Kidney (tissue), 14 donors: ENCODE results near the gene UQCR11. TPM values are rescaled to one million over a fixed set of nuclear protein-coding genes. Genes with fewer than 3 reads are reported as not detected.
A peak's percentile ranks its signal among the peaks of the same experiment; 100 is the strongest.

Experiments
- DNase-seq, 5 donors: peaks; one replicate each; pipeline ENCODE4 v3.0.0-alpha.2; 2013 to 2020
- FAIRE-seq: peaks from 2 replicates; lab custom pipeline; 2012; peaks lifted over from hg19 to GRCh38; lab: Jason Lieb, UNC
- H3K27ac ChIP-seq, 2 donors: one replicate each; pipeline ENCODE4 v1.7.0; 2013; ENCODE audit warnings: low read depth in 2 of 2, low read length in 2 of 2, inconsistent platforms in 1 of 2
- H3K27me3 ChIP-seq: one replicate; pipeline ENCODE4 v1.7.1; 2013; ENCODE audit warnings: low read length, inconsistent platforms; ENCODE audit not compliant: control insufficient read depth, insufficient read depth
- H3K36me3 ChIP-seq, 3 donors: one replicate each; pipeline versions ENCODE4 v1.7.0 to v1.7.1; 2013; ENCODE audit warnings: low read length in 3 of 3, control low read depth in 1 of 3, inconsistent platforms in 1 of 3; ENCODE audit not compliant: insufficient read depth in 3 of 3, control insufficient read depth in 2 of 3
- H3K4me1 ChIP-seq, 3 donors: one replicate each; pipeline versions ENCODE4 v1.7.0 to v1.7.1; 2013; ENCODE audit warnings: low read length in 3 of 3, inconsistent platforms in 1 of 3, low read depth in 1 of 3; ENCODE audit not compliant: control insufficient read depth in 2 of 3, insufficient read depth in 2 of 3
- H3K4me3 ChIP-seq, 3 donors: one replicate each; pipeline versions ENCODE4 v1.7.0 to v1.8.1; 2013; ENCODE audit warnings: low read length in 3 of 3, control low read depth in 1 of 3, inconsistent platforms in 1 of 3
- H3K9ac ChIP-seq, 3 donors: one replicate each; pipeline versions ENCODE4 v1.7.0 to v1.7.1; 2013; ENCODE audit warnings: low read length in 3 of 3, control low read depth in 1 of 3, inconsistent platforms in 1 of 3
- H3K9me3 ChIP-seq, 3 donors: one replicate each; pipeline versions ENCODE4 v1.7.0 to v1.7.1; 2013; ENCODE audit warnings: low read length in 3 of 3, control low read depth in 1 of 3, inconsistent platforms in 1 of 3; ENCODE audit not compliant: control insufficient read depth in 2 of 3, insufficient read depth in 1 of 3
- intact Hi-C: fragments of 100-400 bp; cut with DNase I; formaldehyde crosslinking; loops from one replicate; pipeline ENCODE4 v1.11.1; 2022
- polyA plus RNA-seq: library from polyadenylated mRNA; stranded (reverse); fragments of 350-450 nt; fragmentation: Illumina TruSeq; extraction: RNeasy Lipid Tissue Mini Kit (QIAGEN cat#74804); gene quantifications from one replicate; pipeline ENCODE4 v1.2.3, GENCODE V29; 2014; ENCODE audit warnings: low read depth, low replicate concordance; ENCODE audit not compliant: insufficient read depth
- total RNA-seq: library from RNA; stranded (reverse); fragmentation: NEBNext Ultra II Directional; extraction: Animal tissue kit (Norgen Biotek cat#: 25700); gene quantifications from one replicate; pipeline ENCODE4 v1.2.1, GENCODE V29; 2021
- TF ChIP-seq, protein P1 (sequence below): IDR thresholded peaks from 3 replicates; pipeline ENCODE4 v1.5.1; 2012; ENCODE audit warnings: mild to moderate bottlenecking, moderate library complexity, borderline replicate concordance; ENCODE audit not compliant: insufficient read depth; ENCODE audit errors: extremely low read depth
- donor health status: control.
- donor health status: control.
- donor health status: control.
- donor health status: control.
- donor health status: control.
- donor health status: DM: yes; HTN: yes; CAD: no.
- donor health status: Normal renal cell carcinoma (clear cell type).

UQCR11 gene
- total and polyA plus RNA-seq, 2 donors from 2014 or later, result 200 to 777 TPM

DNA sequence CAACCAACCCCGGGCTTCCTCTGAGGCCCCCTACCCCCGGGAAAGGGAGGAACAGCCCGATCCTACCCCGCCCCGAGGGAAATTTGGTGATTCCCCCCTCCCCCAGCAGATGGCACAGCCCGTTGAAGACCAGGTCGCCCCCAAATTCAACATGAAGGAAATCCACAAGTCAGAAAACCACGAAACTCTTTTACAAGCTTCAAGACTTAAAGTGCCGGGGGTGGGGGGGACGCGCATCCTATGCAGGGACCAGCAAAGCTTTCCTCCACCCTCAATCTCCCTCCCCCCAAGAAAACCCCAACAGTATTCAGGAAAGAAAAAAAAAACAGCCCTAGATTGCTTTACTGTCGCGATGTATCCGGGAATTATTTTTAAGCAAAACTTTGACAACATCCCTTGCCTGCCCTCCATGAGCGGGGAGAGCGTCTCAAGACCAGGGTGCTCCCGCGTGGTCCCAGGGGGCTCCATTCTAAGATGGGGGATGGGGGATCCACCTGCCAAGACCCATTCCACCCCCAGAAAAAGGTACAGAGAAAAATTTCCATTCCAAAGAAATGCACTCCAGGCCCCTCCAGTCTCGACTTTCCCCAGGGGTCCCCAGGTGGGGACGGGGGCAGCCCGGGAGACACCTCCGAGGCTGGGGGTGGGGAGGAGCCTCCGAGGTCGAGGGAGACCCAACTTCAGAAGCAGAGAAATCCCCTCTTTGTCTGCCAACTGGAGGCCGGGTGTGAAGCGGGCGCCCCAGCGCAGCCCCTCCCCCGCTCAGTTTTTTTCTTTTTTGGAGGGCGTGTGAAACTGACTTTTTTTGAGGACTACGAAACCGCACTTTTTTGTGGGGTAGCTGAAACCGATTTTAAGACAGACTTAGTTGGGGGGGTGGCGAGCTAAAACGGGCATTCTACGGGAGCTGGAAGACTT is 45.6 kb upstream of the UQCR11 start:
- intact Hi-C loops, result no loop called here
- Histone ChIP-seq H3K27me3 (no peaks in the 10 kb centered on the region), H3K4me1 (peaks cover 0 to 11% (median 6%) of the 10 kb centered on the region in 3 donors), H3K9ac (peak overlapping the region in 2 of 3 donors; percentile 22 to 51), H3K27ac (no peak overlapping the region), H3K4me3 (peak overlapping the region; percentile 55 to 61 (median 57)), H3K36me3 (no peaks in the 10 kb centered on the region), H3K9me3 (no peaks in the 10 kb centered on the region)
- FAIRE-seq (no peak), DNase-seq (peak; percentile 47 to 82 (median 69))
- TF ChIP-seq, protein P1, sequence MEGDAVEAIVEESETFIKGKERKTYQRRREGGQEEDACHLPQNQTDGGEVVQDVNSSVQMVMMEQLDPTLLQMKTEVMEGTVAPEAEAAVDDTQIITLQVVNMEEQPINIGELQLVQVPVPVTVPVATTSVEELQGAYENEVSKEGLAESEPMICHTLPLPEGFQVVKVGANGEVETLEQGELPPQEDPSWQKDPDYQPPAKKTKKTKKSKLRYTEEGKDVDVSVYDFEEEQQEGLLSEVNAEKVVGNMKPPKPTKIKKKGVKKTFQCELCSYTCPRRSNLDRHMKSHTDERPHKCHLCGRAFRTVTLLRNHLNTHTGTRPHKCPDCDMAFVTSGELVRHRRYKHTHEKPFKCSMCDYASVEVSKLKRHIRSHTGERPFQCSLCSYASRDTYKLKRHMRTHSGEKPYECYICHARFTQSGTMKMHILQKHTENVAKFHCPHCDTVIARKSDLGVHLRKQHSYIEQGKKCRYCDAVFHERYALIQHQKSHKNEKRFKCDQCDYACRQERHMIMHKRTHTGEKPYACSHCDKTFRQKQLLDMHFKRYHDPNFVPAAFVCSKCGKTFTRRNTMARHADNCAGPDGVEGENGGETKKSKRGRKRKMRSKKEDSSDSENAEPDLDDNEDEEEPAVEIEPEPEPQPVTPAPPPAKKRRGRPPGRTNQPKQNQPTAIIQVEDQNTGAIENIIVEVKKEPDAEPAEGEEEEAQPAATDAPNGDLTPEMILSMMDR, result no peak

GRCh38 chr19:1649706-1650649 is 44.7 kb upstream of the UQCR11 start:
- TF ChIP-seq, protein P1, result no peak
- no peak overlapping the region for H3K27ac ChIP-seq
- intact Hi-C loops, result no loop called here
- FAIRE-seq (no peak), DNase-seq (peak in 1 of 5 donors; percentile 56)
- H3K27me3 ChIP-seq, result no peaks in the 10 kb centered on the region
- peaks cover 0 to 11% (median 6%) of the 10 kb centered on the region in 3 donors for H3K4me1 ChIP-seq
- no peak overlapping the region for H3K4me3 ChIP-seq
- no peaks in the 10 kb centered on the region for H3K9me3 ChIP-seq
- H3K36me3 ChIP-seq, result no peaks in the 10 kb centered on the region
- no peak overlapping the region for H3K9ac ChIP-seq

DNA sequence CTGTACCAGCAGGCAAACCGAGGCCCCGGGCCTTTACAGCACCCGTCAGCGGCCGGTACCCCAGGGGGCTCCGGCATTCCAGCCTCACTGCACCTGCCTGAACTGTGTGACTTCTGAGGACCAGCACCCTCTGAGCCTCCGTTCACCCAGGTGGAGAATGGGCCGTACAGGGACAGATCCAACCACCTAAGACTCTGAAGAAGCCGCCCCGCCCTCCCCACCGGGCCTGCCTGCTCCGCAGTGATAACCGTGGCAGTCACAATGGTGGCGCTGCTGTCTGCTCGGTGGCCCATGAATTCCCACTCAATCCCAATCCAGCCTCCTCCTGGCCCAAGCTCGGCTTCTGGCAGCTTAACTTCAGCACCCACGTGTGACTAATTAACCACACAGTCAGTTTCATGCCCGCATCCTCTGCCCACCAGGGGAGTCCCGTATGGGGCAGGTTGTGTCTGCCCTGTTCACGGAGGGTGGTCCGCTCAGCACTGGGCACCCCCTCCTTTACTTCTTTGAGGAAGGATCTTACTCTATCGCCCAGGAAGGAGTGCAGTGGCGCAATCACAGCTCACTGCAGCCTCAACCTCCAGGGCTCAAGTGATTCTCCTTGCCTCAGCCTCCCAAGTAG is 43.8 kb upstream of the UQCR11 start:
- H3K9ac ChIP-seq, result no peak overlapping the region
- no peak overlapping the region for H3K27ac ChIP-seq
- FAIRE-seq (no peak), DNase-seq (peak in 2 of 5 donors; percentile 50 to 71)
- H3K27me3 ChIP-seq, result no peaks in the 10 kb centered on the region
- H3K4me1 ChIP-seq, result peaks cover 0 to 11% (median 6%) of the 10 kb centered on the region in 3 donors
- H3K4me3 ChIP-seq, result no peak overlapping the region
- H3K36me3 ChIP-seq, result no peaks in the 10 kb centered on the region
- TF ChIP-seq, protein P1, result no peak
- intact Hi-C loops, result no loop called here
- H3K9me3 ChIP-seq, result no peaks in the 10 kb centered on the region
